ENCODE data around the gene GJB2. TPM values are rescaled to one million over a fixed set of nuclear protein-coding genes. Genes with fewer than 3 reads are reported as not detected.
"Not testable (repeated sequence)": the region's sequence is repeated elsewhere in the genome, so short reads cannot be mapped to it uniquely, and the experiment has no call there.

The GJB2 gene
- total and polyA plus RNA-seq, 2 donors (not counting 1 experiment from before 2014, with no cell fraction given): 0.09 TPM; not detected in 1

- Histone ChIP-seq H4K20me1 (ENCODE audit: control insufficient read depth, extremely low read depth, insufficient read depth, low read length) (no peaks in the 10 kb centered on the region), H3K9ac (ENCODE audit: insufficient read depth, low read length) (no peak overlapping the region), H3K4me3 (replicated peaks in 1 of 4; ENCODE audit: control extremely low read depth in 1 of 4, insufficient read depth in 1 of 4, low read depth in 3 of 4, low read length in 4 of 4) (peak overlapping the region in 3 of 4 experiments; percentile 28 to 59 (median 52)), H3K4me2 (ENCODE audit: extremely low read depth, insufficient read depth, low read length) (peak overlapping the region; percentile 72), H3K27me3 (ENCODE audit: control insufficient read depth, insufficient read depth, low read length) (peaks cover 8% of the 10 kb centered on the region), H2AFZ (ENCODE audit: low read length) (peak overlapping the region; percentile 6), H3K79me2 (ENCODE audit: control insufficient read depth, insufficient read depth, low read length) (no peaks in the 10 kb centered on the region), H3K4me1 (ENCODE audit: control insufficient read depth, extremely low read depth, insufficient read depth, low read length) (no peaks in the 10 kb centered on the region), H3K9me3 (ENCODE audit: control insufficient read depth, insufficient read depth, low read depth, low read length) (no peaks in the 10 kb centered on the region), H3K36me3 (ENCODE audit: control insufficient read depth, insufficient read depth, low read length) (no peaks in the 10 kb centered on the region), H3K27ac (ENCODE audit: insufficient read depth, low read length) (no peak overlapping the region)
- peak; percentile 38 to 53 for DNase-seq (ENCODE audit: low read depth in 2 of 2)
- TF ChIP-seq, protein P1, sequence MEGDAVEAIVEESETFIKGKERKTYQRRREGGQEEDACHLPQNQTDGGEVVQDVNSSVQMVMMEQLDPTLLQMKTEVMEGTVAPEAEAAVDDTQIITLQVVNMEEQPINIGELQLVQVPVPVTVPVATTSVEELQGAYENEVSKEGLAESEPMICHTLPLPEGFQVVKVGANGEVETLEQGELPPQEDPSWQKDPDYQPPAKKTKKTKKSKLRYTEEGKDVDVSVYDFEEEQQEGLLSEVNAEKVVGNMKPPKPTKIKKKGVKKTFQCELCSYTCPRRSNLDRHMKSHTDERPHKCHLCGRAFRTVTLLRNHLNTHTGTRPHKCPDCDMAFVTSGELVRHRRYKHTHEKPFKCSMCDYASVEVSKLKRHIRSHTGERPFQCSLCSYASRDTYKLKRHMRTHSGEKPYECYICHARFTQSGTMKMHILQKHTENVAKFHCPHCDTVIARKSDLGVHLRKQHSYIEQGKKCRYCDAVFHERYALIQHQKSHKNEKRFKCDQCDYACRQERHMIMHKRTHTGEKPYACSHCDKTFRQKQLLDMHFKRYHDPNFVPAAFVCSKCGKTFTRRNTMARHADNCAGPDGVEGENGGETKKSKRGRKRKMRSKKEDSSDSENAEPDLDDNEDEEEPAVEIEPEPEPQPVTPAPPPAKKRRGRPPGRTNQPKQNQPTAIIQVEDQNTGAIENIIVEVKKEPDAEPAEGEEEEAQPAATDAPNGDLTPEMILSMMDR (conservative IDR thresholded peaks at IDR 0.05 in 1 of 2, IDR thresholded peaks at IDR 0.05 in 1 of 2; ENCODE audit: low read depth in 1 of 2, low read length in 2 of 2): no peak
- TF ChIP-seq EZH2 (IDR thresholded peaks at IDR 0.05; ENCODE audit: low read length, missing control alignments): peak; percentile 28
These were observed 33.0 kb downstream of the GJB2 start for GRCh38 chr13:20159646-20160305.

DNA sequence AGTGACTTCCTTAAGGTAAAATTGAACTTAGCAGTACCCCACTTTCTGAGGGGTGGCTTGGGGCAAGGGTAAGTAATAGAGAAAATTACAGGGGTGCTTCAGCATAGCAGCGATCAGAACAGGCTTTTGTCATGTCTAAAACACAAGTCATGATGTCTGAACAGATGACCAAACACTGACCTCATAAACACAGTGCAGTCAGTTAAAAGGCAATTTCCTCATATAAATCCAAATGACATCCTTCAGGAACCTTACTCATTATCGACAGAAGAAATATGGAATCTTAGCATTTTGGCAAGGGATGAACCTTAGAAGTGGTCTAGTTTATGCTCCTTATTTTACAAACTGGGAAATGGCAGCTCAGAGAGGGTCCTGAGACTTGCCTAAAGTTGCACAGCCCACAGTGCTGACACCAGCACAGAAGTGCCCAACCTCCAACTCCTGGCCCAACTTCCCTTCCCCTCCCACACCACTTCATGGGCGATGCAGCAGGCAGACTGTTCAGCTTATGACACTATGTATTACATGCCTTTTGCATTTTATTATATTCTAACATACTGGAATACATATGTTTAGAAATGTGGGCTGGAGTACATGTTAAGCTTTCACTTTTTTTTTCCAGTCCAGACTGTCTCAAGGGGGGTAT is 35.5 kb downstream of the GJB2 start:
- no peak for DNase-seq (ENCODE audit: low read depth in 2 of 2)

GRCh38 chr13:20156702-20157101 is 36.0 kb downstream of the GJB2 start:
- H3K27me3 ChIP-seq (ENCODE audit: control insufficient read depth, insufficient read depth, low read length): peaks cover 8% of the 10 kb centered on the region
- DNase-seq (ENCODE audit: low read depth in 2 of 2): no peak
- H3K9ac ChIP-seq (ENCODE audit: insufficient read depth, low read length): no peak overlapping the region
- no peaks in the 10 kb centered on the region for H3K36me3 ChIP-seq (ENCODE audit: control insufficient read depth, insufficient read depth, low read length)
- H3K27ac ChIP-seq (ENCODE audit: insufficient read depth, low read length): no peak overlapping the region
- H3K79me2 ChIP-seq (ENCODE audit: control insufficient read depth, insufficient read depth, low read length): no peaks in the 10 kb centered on the region
- H2AFZ ChIP-seq (ENCODE audit: low read length): no peak overlapping the region
- no peaks in the 10 kb centered on the region for H4K20me1 ChIP-seq (ENCODE audit: control insufficient read depth, extremely low read depth, insufficient read depth, low read length)
- no peaks in the 10 kb centered on the region for H3K4me1 ChIP-seq (ENCODE audit: control insufficient read depth, extremely low read depth, insufficient read depth, low read length)
- no peak for TF ChIP-seq EZH2 (IDR thresholded peaks at IDR 0.05; ENCODE audit: low read length, missing control alignments)
- TF ChIP-seq, protein P1 (conservative IDR thresholded peaks at IDR 0.05 in 1 of 2, IDR thresholded peaks at IDR 0.05 in 1 of 2; ENCODE audit: low read depth in 1 of 2, low read length in 2 of 2): no peak
- H3K4me2 ChIP-seq (ENCODE audit: extremely low read depth, insufficient read depth, low read length): no peak overlapping the region
- H3K9me3 ChIP-seq (ENCODE audit: control insufficient read depth, insufficient read depth, low read depth, low read length): no peaks in the 10 kb centered on the region
- no peak overlapping the region for H3K4me3 ChIP-seq (replicated peaks in 1 of 4; ENCODE audit: control extremely low read depth in 1 of 4, insufficient read depth in 1 of 4, low read depth in 3 of 4, low read length in 4 of 4)

More for the DNA sequence above, 35.5 kb downstream of the GJB2 start:
- no peak overlapping the region for H2AFZ ChIP-seq (ENCODE audit: low read length)
- H3K4me3 ChIP-seq (replicated peaks in 1 of 4; ENCODE audit: control extremely low read depth in 1 of 4, insufficient read depth in 1 of 4, low read depth in 3 of 4, low read length in 4 of 4): no peak overlapping the region
- H3K79me2 ChIP-seq (ENCODE audit: control insufficient read depth, insufficient read depth, low read length): no peaks in the 10 kb centered on the region
- no peak overlapping the region for H3K9ac ChIP-seq (ENCODE audit: insufficient read depth, low read length)
- H3K36me3 ChIP-seq (ENCODE audit: control insufficient read depth, insufficient read depth, low read length): no peaks in the 10 kb centered on the region
- no peak overlapping the region for H3K27ac ChIP-seq (ENCODE audit: insufficient read depth, low read length)
- no peak for TF ChIP-seq EZH2 (IDR thresholded peaks at IDR 0.05; ENCODE audit: low read length, missing control alignments)
- TF ChIP-seq, protein P1 (conservative IDR thresholded peaks at IDR 0.05 in 1 of 2, IDR thresholded peaks at IDR 0.05 in 1 of 2; ENCODE audit: low read depth in 1 of 2, low read length in 2 of 2): no peak
- no peak overlapping the region for H3K4me2 ChIP-seq (ENCODE audit: extremely low read depth, insufficient read depth, low read length)
- no peaks in the 10 kb centered on the region for H4K20me1 ChIP-seq (ENCODE audit: control insufficient read depth, extremely low read depth, insufficient read depth, low read length)
- H3K9me3 ChIP-seq (ENCODE audit: control insufficient read depth, insufficient read depth, low read depth, low read length): no peaks in the 10 kb centered on the region
- H3K4me1 ChIP-seq (ENCODE audit: control insufficient read depth, extremely low read depth, insufficient read depth, low read length): no peaks in the 10 kb centered on the region
- H3K27me3 ChIP-seq (ENCODE audit: control insufficient read depth, insufficient read depth, low read length): peaks cover 8% of the 10 kb centered on the region

DNA sequence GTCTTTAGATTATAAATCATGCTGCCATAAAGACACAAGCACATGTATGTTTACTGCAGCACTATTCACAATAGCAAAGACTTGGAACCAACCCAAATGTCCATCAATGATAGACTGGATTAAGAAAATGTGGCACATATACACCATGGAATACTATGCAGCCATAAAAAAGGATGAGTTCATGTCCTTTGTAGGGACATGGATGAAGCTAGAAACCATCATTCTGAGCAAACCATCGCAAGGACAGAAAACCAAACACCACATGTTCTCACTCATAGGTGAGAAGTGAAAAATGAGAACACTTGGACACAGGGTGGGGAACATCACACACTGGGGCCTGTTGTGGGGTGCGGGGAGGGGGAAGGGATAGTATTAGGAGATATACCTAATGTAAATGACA is 39.4 kb downstream of the GJB2 start:
- H3K4me2 ChIP-seq (ENCODE audit: extremely low read depth, insufficient read depth, low read length); DNase-seq (ENCODE audit: low read depth in 2 of 2); H3K9me3 ChIP-seq (ENCODE audit: control insufficient read depth, insufficient read depth, low read depth, low read length); H3K79me2 ChIP-seq (ENCODE audit: control insufficient read depth, insufficient read depth, low read length); H3K4me3 ChIP-seq (replicated peaks in 1 of 4; ENCODE audit: control extremely low read depth in 1 of 4, insufficient read depth in 1 of 4, low read depth in 3 of 4, low read length in 4 of 4); H3K4me1 ChIP-seq (ENCODE audit: control insufficient read depth, extremely low read depth, insufficient read depth, low read length); H3K27me3 ChIP-seq (ENCODE audit: control insufficient read depth, insufficient read depth, low read length); H4K20me1 ChIP-seq (ENCODE audit: control insufficient read depth, extremely low read depth, insufficient read depth, low read length); H3K36me3 ChIP-seq (ENCODE audit: control insufficient read depth, insufficient read depth, low read length); H2AFZ ChIP-seq (ENCODE audit: low read length); H3K27ac ChIP-seq (ENCODE audit: insufficient read depth, low read length); H3K9ac ChIP-seq (ENCODE audit: insufficient read depth, low read length): not testable (repeated sequence)

Data from fibroblast of lung (primary cell).